H9 (cell line): ENCODE measurements around the gene ROCK1. TPM values are rescaled to one million over a fixed set of nuclear protein-coding genes. Genes with fewer than 3 reads are reported as not detected.

ENCODE experiments used
- DNase-seq: peaks from one replicate; pipeline ENCODE4 v3.0.0-alpha.2; 2017
- H2AFZ ChIP-seq: one replicate; pipeline ENCODE4 v1.6.1; 2013; ENCODE audit warnings: mild to moderate bottlenecking, low read length, control low read depth, moderate library complexity
- H2AK5ac ChIP-seq: 2 replicates; pipeline ENCODE4 v1.6.1; 2013; ENCODE audit warnings: low read length, control low read depth, mixed read lengths; ENCODE audit not compliant: insufficient read length
- H2BK120ac ChIP-seq: one replicate; pipeline ENCODE4 v1.6.1; 2013; ENCODE audit warnings: low read depth, mild to moderate bottlenecking, low read length, control low read depth, inconsistent platforms; ENCODE audit not compliant: poor library complexity, severe bottlenecking
- H2BK12ac ChIP-seq: 2 replicates; pipeline ENCODE4 v1.6.1; 2013; ENCODE audit warnings: low read length, control low read depth, mixed read lengths, low read depth; ENCODE audit not compliant: insufficient read length
- H2BK15ac ChIP-seq: 2 replicates; pipeline ENCODE4 v1.6.1; 2013; ENCODE audit warnings: low read depth, low read length, control low read depth
- H2BK20ac ChIP-seq: one replicate; pipeline ENCODE4 v1.6.1; 2013; ENCODE audit warnings: low read depth, mild to moderate bottlenecking, low read length, control low read depth, inconsistent platforms; ENCODE audit not compliant: poor library complexity, severe bottlenecking
- H2BK5ac ChIP-seq: 2 replicates; pipeline ENCODE4 v1.6.1; 2013; ENCODE audit warnings: low read length, control low read depth, mixed read lengths; ENCODE audit not compliant: insufficient read length
- H3K14ac ChIP-seq: 2 replicates; pipeline ENCODE4 v1.6.1; 2013; ENCODE audit warnings: low read length, control low read depth; ENCODE audit not compliant: insufficient read depth
- H3K18ac ChIP-seq: 2 replicates; pipeline ENCODE4 v1.6.1; 2013; ENCODE audit warnings: low read depth, mild to moderate bottlenecking, mixed read lengths, low read length, control low read depth; ENCODE audit not compliant: insufficient read length
- H3K23ac ChIP-seq: 2 replicates; pipeline ENCODE4 v1.6.1; 2013; ENCODE audit warnings: low read length, control low read depth, mixed read lengths, low read depth; ENCODE audit not compliant: insufficient read length
- H3K23me2 ChIP-seq: 2 replicates; pipeline ENCODE4 v1.6.1; 2013; ENCODE audit warnings: low read depth, mild to moderate bottlenecking, mixed read lengths, low read length, control low read depth; ENCODE audit not compliant: insufficient read length, poor library complexity, severe bottlenecking
- H3K27ac ChIP-seq: 2 replicates; pipeline ENCODE4 v1.5.1; 2013; ENCODE audit warnings: low read length, control low read depth, mixed read lengths, low read depth; ENCODE audit not compliant: insufficient read length
- H3K27me3 ChIP-seq: 2 replicates; pipeline ENCODE4 v1.6.1; 2013; ENCODE audit warnings: low read length, control low read depth, inconsistent platforms; ENCODE audit not compliant: insufficient read depth
- H3K4ac ChIP-seq: 2 replicates; pipeline ENCODE4 v1.6.1; 2013; ENCODE audit warnings: low read depth, mild to moderate bottlenecking, control low read depth, inconsistent platforms, low read length, moderate library complexity
- H3K4me1 ChIP-seq: 2 replicates; pipeline ENCODE4 v1.6.1; 2013; ENCODE audit warnings: low read length, control low read depth, inconsistent platforms; ENCODE audit not compliant: insufficient read depth
- H3K4me2 ChIP-seq: 2 replicates; pipeline ENCODE4 v1.6.1; 2013; ENCODE audit warnings: low read length, control low read depth, mixed read lengths; ENCODE audit not compliant: insufficient read length, insufficient read depth
- H3K56ac ChIP-seq: 2 replicates; pipeline ENCODE4 v1.6.1; 2013; ENCODE audit warnings: low read depth, mild to moderate bottlenecking, mixed read lengths, low read length, control low read depth; ENCODE audit not compliant: insufficient read length
- H3K79me1 ChIP-seq: 2 replicates; pipeline ENCODE4 v1.6.1; 2013; ENCODE audit warnings: low read depth, mild to moderate bottlenecking, moderate library complexity, low read length, control low read depth, inconsistent platforms; ENCODE audit not compliant: insufficient read depth, poor library complexity, severe bottlenecking
- H3K79me2 ChIP-seq: 2 replicates; pipeline ENCODE4 v1.6.1; 2013; ENCODE audit warnings: low read length, control low read depth, inconsistent platforms; ENCODE audit not compliant: insufficient read depth
- H3K9ac ChIP-seq: 2 replicates; pipeline ENCODE4 v1.6.1; 2013; ENCODE audit warnings: low read length, control low read depth, mixed read lengths; ENCODE audit not compliant: insufficient read length; ENCODE audit errors: extremely low read depth
- H3K9me3 ChIP-seq: one replicate; pipeline ENCODE4 v1.6.1; 2013; ENCODE audit warnings: low read depth, low read length, inconsistent platforms; ENCODE audit not compliant: control insufficient read depth
- H3T11ph ChIP-seq: one replicate; pipeline ENCODE4 v1.6.1; 2013; ENCODE audit warnings: mild to moderate bottlenecking, low read length, control low read depth, inconsistent platforms
- H4K20me1 ChIP-seq: one replicate; pipeline ENCODE4 v1.6.1; 2013; ENCODE audit not compliant: control insufficient read depth, insufficient read length, insufficient read depth
- H4K5ac ChIP-seq: 2 replicates; pipeline ENCODE4 v1.6.1; 2013; ENCODE audit warnings: low read depth, mild to moderate bottlenecking, mixed read lengths, low read length, control low read depth; ENCODE audit not compliant: insufficient read length
- H4K8ac ChIP-seq: replicated peaks from 2 replicates; pipeline ENCODE4 v1.6.1; 2013; ENCODE audit warnings: low read length, control low read depth, mixed read lengths, low read depth; ENCODE audit not compliant: insufficient read length
- H4K91ac ChIP-seq: 2 replicates; pipeline ENCODE4 v1.6.1; 2013; ENCODE audit warnings: low read depth, mild to moderate bottlenecking, moderate library complexity, mixed read lengths, low read length, control low read depth; ENCODE audit not compliant: insufficient read length
- H3K27ac Mint-ChIP-seq, 3 experiments: 2 replicates in 2 of 3; 3 replicates in 1 of 3; pipeline ENCODE4 v1.8.0; 2020 to 2021; ENCODE audit warnings: mixed read lengths in 3 of 3, mild to moderate bottlenecking in 1 of 3, moderate library complexity in 1 of 3
- H3K27me3 Mint-ChIP-seq: 2 replicates; pipeline ENCODE4 v1.8.0; 2021; ENCODE audit warnings: low read depth, mild to moderate bottlenecking, moderate library complexity, mixed read lengths
- H3K36me3 Mint-ChIP-seq, 3 experiments: 2 replicates in 2 of 3; 3 replicates in 1 of 3; pipeline ENCODE4 v1.8.0; 2020 to 2021; ENCODE audit warnings: low read depth in 3 of 3, mixed read lengths in 3 of 3; ENCODE audit not compliant: insufficient read depth in 1 of 3
- H3K4me1 Mint-ChIP-seq, 2 experiments: 2 replicates each; pipeline ENCODE4 v1.8.0; 2020; ENCODE audit warnings: mixed read lengths in 2 of 2
- H3K4me3 Mint-ChIP-seq, 2 experiments: 2 replicates in 1 of 2; 3 replicates in 1 of 2; pipeline ENCODE4 v1.8.0; 2020 to 2021; ENCODE audit warnings: mild to moderate bottlenecking in 2 of 2, mixed read lengths in 2 of 2, moderate library complexity in 1 of 2
- H3K9me3 Mint-ChIP-seq, 2 experiments: 2 replicates in 1 of 2; 3 replicates in 1 of 2; pipeline ENCODE4 v1.8.0; 2020; ENCODE audit warnings: mild to moderate bottlenecking in 2 of 2, mixed read lengths in 2 of 2, moderate library complexity in 1 of 2
- WGBS: extraction: QIAGEN DNeasy Blood & Tissue Kit; methylation state at CpG from one replicate; pipeline ENCODE4 v1.1.7; 2013; ENCODE audit warnings: missing lambda C conversion rate, low lambda C conversion rate, mixed read lengths; ENCODE audit not compliant: insufficient read length; ENCODE audit errors: extremely low coverage; 5-methylcytosine and 5-hydroxymethylcytosine counted together
- total RNA-seq: library from RNA; stranded (reverse); gene quantifications from 2 replicates; pipeline ENCODE4 v1.2.1, GENCODE V29; 2021
- TF ChIP-seq, protein P1 (sequence below): fragments of 200-600 bp; sonication (generic); conservative IDR thresholded peaks from 3 replicates; pipeline ENCODE4 v1.8.0; 2021; ENCODE audit warnings: antibody characterized with exemption, mild to moderate bottlenecking

ROCK1 gene
- total RNA-seq, 1 experiment from 2014 or later, result 38.2 TPM

DNA sequence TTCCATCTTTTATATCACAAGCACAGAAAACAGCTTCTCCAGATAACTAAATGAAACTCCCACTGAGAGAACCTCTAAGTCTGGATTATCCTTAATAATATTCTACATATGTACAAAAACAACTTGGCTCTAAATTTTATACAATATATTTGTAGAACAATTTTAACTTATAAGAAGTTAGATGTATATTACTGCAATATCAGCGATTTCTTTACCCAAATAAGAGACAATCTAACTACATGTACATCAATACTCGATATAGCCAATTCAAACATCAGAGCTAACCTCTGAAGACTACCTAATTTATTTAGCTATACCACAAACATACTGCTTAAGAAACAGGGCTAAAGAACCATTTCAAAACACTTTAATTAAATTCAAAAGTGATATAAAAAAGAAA, 148.6 kb downstream of the ROCK1 start:
- H4K5ac ChIP-seq, result no peak overlapping the region
- H3K27me3 ChIP-seq, result no peaks in the 10 kb centered on the region
- H2BK15ac ChIP-seq, result no peak overlapping the region
- H2BK12ac ChIP-seq, result no peak overlapping the region
- H3K79me2 ChIP-seq, result no peaks in the 10 kb centered on the region
- no peak overlapping the region for H2BK5ac ChIP-seq
- H3T11ph ChIP-seq, result no peak overlapping the region
- H2AK5ac ChIP-seq, result no peak overlapping the region
- H3K27ac Mint-ChIP-seq, result no peak overlapping the region
- no peaks in the 10 kb centered on the region for H3K9me3 Mint-ChIP-seq
- no peaks in the 10 kb centered on the region for H3K9me3 ChIP-seq
- no peaks in the 10 kb centered on the region for H3K4me1 ChIP-seq
- no peak overlapping the region for H4K91ac ChIP-seq
- no peak overlapping the region for H3K56ac ChIP-seq
- no peak overlapping the region for H3K23ac ChIP-seq
- H3K4me1 Mint-ChIP-seq, result no peaks in the 10 kb centered on the region
- H3K23me2 ChIP-seq, result no peaks in the 10 kb centered on the region
- H3K14ac ChIP-seq, result no peak overlapping the region
- no peak overlapping the region for H3K18ac ChIP-seq
- TF ChIP-seq, protein P1, sequence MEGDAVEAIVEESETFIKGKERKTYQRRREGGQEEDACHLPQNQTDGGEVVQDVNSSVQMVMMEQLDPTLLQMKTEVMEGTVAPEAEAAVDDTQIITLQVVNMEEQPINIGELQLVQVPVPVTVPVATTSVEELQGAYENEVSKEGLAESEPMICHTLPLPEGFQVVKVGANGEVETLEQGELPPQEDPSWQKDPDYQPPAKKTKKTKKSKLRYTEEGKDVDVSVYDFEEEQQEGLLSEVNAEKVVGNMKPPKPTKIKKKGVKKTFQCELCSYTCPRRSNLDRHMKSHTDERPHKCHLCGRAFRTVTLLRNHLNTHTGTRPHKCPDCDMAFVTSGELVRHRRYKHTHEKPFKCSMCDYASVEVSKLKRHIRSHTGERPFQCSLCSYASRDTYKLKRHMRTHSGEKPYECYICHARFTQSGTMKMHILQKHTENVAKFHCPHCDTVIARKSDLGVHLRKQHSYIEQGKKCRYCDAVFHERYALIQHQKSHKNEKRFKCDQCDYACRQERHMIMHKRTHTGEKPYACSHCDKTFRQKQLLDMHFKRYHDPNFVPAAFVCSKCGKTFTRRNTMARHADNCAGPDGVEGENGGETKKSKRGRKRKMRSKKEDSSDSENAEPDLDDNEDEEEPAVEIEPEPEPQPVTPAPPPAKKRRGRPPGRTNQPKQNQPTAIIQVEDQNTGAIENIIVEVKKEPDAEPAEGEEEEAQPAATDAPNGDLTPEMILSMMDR, result no peak
- H3K4me3 Mint-ChIP-seq, result no peak overlapping the region
- H3K4ac ChIP-seq, result no peak overlapping the region
- no peaks in the 10 kb centered on the region for H3K27me3 Mint-ChIP-seq
- no peaks in the 10 kb centered on the region for H4K20me1 ChIP-seq
- peaks cover 6 to 12% (median 11%) of the 10 kb centered on the region in 3 experiments; a peak in 5 of 7 replicates for H3K36me3 Mint-ChIP-seq
- no CpG with 5 or more reads among the region's 2 CpGs for WGBS
- no peak overlapping the region for H2AFZ ChIP-seq
- H3K9ac ChIP-seq, result no peak overlapping the region
- H3K4me2 ChIP-seq, result no peak overlapping the region
- no peaks in the 10 kb centered on the region for H3K79me1 ChIP-seq
- H3K27ac ChIP-seq, result no peak overlapping the region
- no peak overlapping the region for H2BK20ac ChIP-seq
- no peak overlapping the region for H2BK120ac ChIP-seq
- H4K8ac ChIP-seq, result no peak overlapping the region
- no peak for DNase-seq
